Endodermal cell (in vitro differentiated cells): ENCODE data around the gene ZIC5. TPM values are rescaled to one million over a fixed set of nuclear protein-coding genes. Genes with fewer than 3 reads are reported as not detected.

ENCODE experiments used
- DNase-seq: peaks from one replicate; pipeline ENCODE4 v3.0.0-alpha.2; 2017
- H3K27ac ChIP-seq: 2 replicates; pipeline ENCODE4 v1.5.1; 2013; ENCODE audit warnings: mild to moderate bottlenecking, low read depth, low read length, moderate library complexity
- H3K27me3 ChIP-seq: 2 replicates; pipeline ENCODE4 v1.6.1; 2013; ENCODE audit warnings: mild to moderate bottlenecking, low read length, moderate library complexity; ENCODE audit not compliant: insufficient read depth, control insufficient read depth, poor library complexity, severe bottlenecking
- H3K36me3 ChIP-seq: 2 replicates; pipeline ENCODE4 v1.7.0; 2013; ENCODE audit warnings: mild to moderate bottlenecking, low read length, moderate library complexity; ENCODE audit not compliant: control insufficient read depth, insufficient read depth
- H3K4me1 ChIP-seq: one replicate; pipeline ENCODE4 v1.7.0; 2013; ENCODE audit warnings: low read length; ENCODE audit not compliant: control insufficient read depth, insufficient read depth
- H3K4me3 ChIP-seq: 2 replicates; pipeline ENCODE4 v1.5.1; 2013; ENCODE audit warnings: mild to moderate bottlenecking, low read length, moderate library complexity
- H3K9ac ChIP-seq: 2 replicates; pipeline ENCODE4 v1.6.1; 2013; ENCODE audit warnings: mild to moderate bottlenecking, low read length, moderate library complexity; ENCODE audit not compliant: poor library complexity, severe bottlenecking; ENCODE audit errors: extremely low read depth
- H3K9me3 ChIP-seq: 2 replicates; pipeline ENCODE4 v1.6.1; 2013; ENCODE audit warnings: mild to moderate bottlenecking, low read length, moderate library complexity; ENCODE audit not compliant: control insufficient read depth
- H3K27ac Mint-ChIP-seq: 2 replicates; pipeline ENCODE4 v1.8.0; 2020; ENCODE audit warnings: mixed read lengths
- H3K27me3 Mint-ChIP-seq: 2 replicates; pipeline ENCODE4 v1.8.0; 2021; ENCODE audit warnings: mild to moderate bottlenecking, mixed read lengths; ENCODE audit not compliant: insufficient read depth
- H3K36me3 Mint-ChIP-seq: 2 replicates; pipeline ENCODE4 v1.8.0; 2020; ENCODE audit warnings: low read depth, mixed read lengths
- H3K4me1 Mint-ChIP-seq: 2 replicates; pipeline ENCODE4 v1.8.0; 2020; ENCODE audit warnings: mixed read lengths
- H3K4me3 Mint-ChIP-seq: 2 replicates; pipeline ENCODE4 v1.8.0; 2020; ENCODE audit warnings: mild to moderate bottlenecking, moderate library complexity, mixed read lengths
- H3K9me3 Mint-ChIP-seq: 2 replicates; pipeline ENCODE4 v1.8.0; 2020; ENCODE audit warnings: mild to moderate bottlenecking, mixed read lengths
- WGBS, 2 experiments: methylation state at CpG; one replicate each; pipeline versions ENCODE4 v1.1.5 to v1.1.7; 2013; ENCODE audit warnings: missing lambda C conversion rate in 2 of 2, mixed read lengths in 1 of 2; ENCODE audit not compliant: insufficient coverage in 1 of 2, insufficient read length in 1 of 2; 5-methylcytosine and 5-hydroxymethylcytosine counted together
- total RNA-seq, 2 donors: library from RNA; stranded (reverse); fragmentation: NEBNext Ultra II Directional in 1 of 2; extraction: Animal tissue kit (Norgen Biotek cat#: 25700) in 1 of 2; gene quantifications; 2 replicates in 1 of 2; 3 replicates in 1 of 2; pipeline ENCODE4 v1.2.1, GENCODE V29; 2021
- TF ChIP-seq, protein P1 (sequence below): fragments of 200-600 bp; sonication (generic); conservative IDR thresholded peaks from 2 replicates; pipeline ENCODE4 v1.5.0; 2021; ENCODE audit warnings: antibody characterized with exemption, mild to moderate bottlenecking

Gene ZIC5
- total RNA-seq, 2 donors from 2014 or later, result 11.0 to 13.7 TPM

GRCh38 chr13:99967869-99968520 lies 3.6 kb downstream of the ZIC5 start:
- H3K4me3 ChIP-seq, result peak overlapping the region; percentile 97
- Mint-ChIP-seq H3K9me3 (no peaks in the 10 kb centered on the region), H3K36me3 (peaks cover 16% of the 10 kb centered on the region), H3K27ac (peak overlapping the region; percentile 80), H3K4me3 (peak overlapping the region; percentile 81), H3K27me3 (peaks cover 29% of the 10 kb centered on the region), H3K4me1 (peaks cover 25% of the 10 kb centered on the region)
- TF ChIP-seq, protein P1, sequence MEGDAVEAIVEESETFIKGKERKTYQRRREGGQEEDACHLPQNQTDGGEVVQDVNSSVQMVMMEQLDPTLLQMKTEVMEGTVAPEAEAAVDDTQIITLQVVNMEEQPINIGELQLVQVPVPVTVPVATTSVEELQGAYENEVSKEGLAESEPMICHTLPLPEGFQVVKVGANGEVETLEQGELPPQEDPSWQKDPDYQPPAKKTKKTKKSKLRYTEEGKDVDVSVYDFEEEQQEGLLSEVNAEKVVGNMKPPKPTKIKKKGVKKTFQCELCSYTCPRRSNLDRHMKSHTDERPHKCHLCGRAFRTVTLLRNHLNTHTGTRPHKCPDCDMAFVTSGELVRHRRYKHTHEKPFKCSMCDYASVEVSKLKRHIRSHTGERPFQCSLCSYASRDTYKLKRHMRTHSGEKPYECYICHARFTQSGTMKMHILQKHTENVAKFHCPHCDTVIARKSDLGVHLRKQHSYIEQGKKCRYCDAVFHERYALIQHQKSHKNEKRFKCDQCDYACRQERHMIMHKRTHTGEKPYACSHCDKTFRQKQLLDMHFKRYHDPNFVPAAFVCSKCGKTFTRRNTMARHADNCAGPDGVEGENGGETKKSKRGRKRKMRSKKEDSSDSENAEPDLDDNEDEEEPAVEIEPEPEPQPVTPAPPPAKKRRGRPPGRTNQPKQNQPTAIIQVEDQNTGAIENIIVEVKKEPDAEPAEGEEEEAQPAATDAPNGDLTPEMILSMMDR, result no peak
- peak overlapping the region; percentile 80 for H3K9ac ChIP-seq
- peaks cover 5% of the 10 kb centered on the region for H3K4me1 ChIP-seq
- H3K9me3 ChIP-seq, result no peaks in the 10 kb centered on the region
- peak overlapping the region; percentile 91 for H3K27ac ChIP-seq
- peaks cover 28% of the 10 kb centered on the region for H3K36me3 ChIP-seq
- H3K27me3 ChIP-seq, result peaks cover 16% of the 10 kb centered on the region
- 1% methylated on average over 42 to 58 of the region's 58 CpGs for WGBS, 2 experiments
- peak; percentile 72 for DNase-seq

GRCh38 chr13:99967498-99967868 lies 4.1 kb downstream of the ZIC5 start:
- peak overlapping the region; percentile 81 for H3K4me3 Mint-ChIP-seq
- H3K27me3 ChIP-seq, result peaks cover 11% of the 10 kb centered on the region
- peak overlapping the region; percentile 97 for H3K4me3 ChIP-seq
- peaks cover 5% of the 10 kb centered on the region for H3K4me1 ChIP-seq
- H3K4me1 Mint-ChIP-seq, result peaks cover 26% of the 10 kb centered on the region
- H3K27ac Mint-ChIP-seq, result peak overlapping the region; percentile 80
- H3K36me3 ChIP-seq, result peaks cover 28% of the 10 kb centered on the region
- TF ChIP-seq, protein P1, result no peak
- no peaks in the 10 kb centered on the region for H3K9me3 Mint-ChIP-seq
- WGBS, 2 experiments, result 23 to 25% methylated on average over 7 to 9 of the region's 9 CpGs
- peaks cover 16% of the 10 kb centered on the region for H3K36me3 Mint-ChIP-seq
- no peak for DNase-seq
- peak overlapping the region; percentile 80 for H3K9ac ChIP-seq
- peaks cover 27% of the 10 kb centered on the region for H3K27me3 Mint-ChIP-seq
- peak overlapping the region; percentile 91 for H3K27ac ChIP-seq
- no peaks in the 10 kb centered on the region for H3K9me3 ChIP-seq

GRCh38 chr13:99966064-99966805 lies 5.3 kb downstream of the ZIC5 start:
- Mint-ChIP-seq H3K27ac (no peak overlapping the region), H3K9me3 (no peaks in the 10 kb centered on the region), H3K4me1 (peaks cover 32% of the 10 kb centered on the region), H3K4me3 (no peak overlapping the region), H3K27me3 (peaks cover 32% of the 10 kb centered on the region), H3K36me3 (peaks cover 16% of the 10 kb centered on the region)
- TF ChIP-seq, protein P1, result no peak
- H3K27me3 ChIP-seq, result peaks cover 12% of the 10 kb centered on the region
- whole genome bisulfite sequencing, 2 experiments, result 61 to 79% methylated on average over 2 to 8 of the region's 8 CpGs
- peaks cover 5% of the 10 kb centered on the region for H3K4me1 ChIP-seq
- peak overlapping the region; percentile 97 for H3K4me3 ChIP-seq
- H3K36me3 ChIP-seq, result peaks cover 28% of the 10 kb centered on the region
- H3K9ac ChIP-seq, result no peak overlapping the region
- no peak for DNase-seq
- no peaks in the 10 kb centered on the region for H3K9me3 ChIP-seq
- peak overlapping the region; percentile 6 for H3K27ac ChIP-seq
